OCI-LY3 (cell line): ENCODE measurements around the gene CABP2.

Experiments
- CTCF ChIP-seq: fragments of 200-600, 300-600 bp; sonication (generic); IDR thresholded peaks from 2 replicates; pipeline ENCODE4 v1.5.1; 2014; ENCODE audit warnings: antibody characterized with exemption, low read length, low read depth
- EZH2phosphoT487 ChIP-seq: fragments of 200-600 bp; shearing (Covaris generic); IDR thresholded peaks from 2 replicates; pipeline ENCODE4 v1.6.1; 2018; ENCODE audit warnings: antibody characterized with exemption, mixed run types, low read depth

GRCh38 chr11:67508486-67509121, 14.6 kb downstream of the CABP2 start:
- TF ChIP-seq CTCF (no peak), EZH2phosphoT487 (no peak)
